Measurements from ENCODE around the gene SLC6A2. TPM values are rescaled to one million over a fixed set of nuclear protein-coding genes. Genes with fewer than 3 reads are reported as not detected.
"Not testable (repeated sequence)": the region's sequence is repeated elsewhere in the genome, so short reads cannot be mapped to it uniquely, and the experiment has no call there.

Gene SLC6A2
- polyA plus RNA-seq, 4 donors, result 0.16 to 1.2 (median 0.43) TPM

- not testable (repeated sequence) for DNase-seq (ENCODE audit: low read depth in 4 of 4, low spot score in 3 of 4)
Measured at GRCh38 chr16:55753145-55753631, 97.4 kb downstream of the SLC6A2 start.

Other genes with a start within 250 kb of the SLC6A2 start
- gene MMP2, start 176.8 kb upstream of the SLC6A2 start, polyA plus RNA-seq (ENCODE audit: insufficient read length in 4 of 4), result 100 to 1,000 TPM; 246 to 807 (median 322) TPM
- 10 to 100 TPM in 2 of 4 donors, 1 to 10 TPM in 2; 8.2 to 11.7 (median 10.3) TPM for gene LPCAT2, start 146.9 kb upstream of the SLC6A2 start, polyA plus RNA-seq (ENCODE audit: insufficient read length in 4 of 4)
- under 1 TPM in 3 of 4 donors, not detected in 1; 0.18 to 0.29 (median 0.24) TPM for gene CAPNS2, start 89.3 kb upstream of the SLC6A2 start, polyA plus RNA-seq (ENCODE audit: insufficient read length in 4 of 4)
- gene CES1, start 177.1 kb downstream of the SLC6A2 start, polyA plus RNA-seq (ENCODE audit: insufficient read length in 4 of 4), result 10 to 100 TPM in 1 of 4 donors, 1 to 10 TPM in 3; 2.1 to 35.8 (median 2.4) TPM
- under 1 TPM in 1 of 4 donors, not detected in 3; 0.11 TPM for gene CES5A, start 219.4 kb downstream of the SLC6A2 start, polyA plus RNA-seq (ENCODE audit: insufficient read length in 4 of 4)